ENCODE measurements around the gene DNAH7.

DNA sequence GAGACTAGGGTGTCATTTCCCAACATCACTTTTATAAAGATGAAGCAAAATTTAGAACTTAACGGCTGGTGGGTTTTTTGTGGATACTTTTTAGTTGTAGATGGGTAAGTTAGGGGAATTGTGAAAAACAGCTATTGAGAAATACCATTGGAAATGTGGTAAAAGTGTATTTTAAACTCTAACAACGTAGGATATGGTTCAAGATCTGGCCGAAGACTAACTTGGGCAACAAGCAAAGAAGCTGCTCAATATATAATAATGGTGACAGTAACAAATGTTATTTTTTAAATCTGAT is 1.6 kb downstream of the DNAH7 start:
- peak in 5 of 11 experiments; percentile 3 to 50 (median 26) for TF ChIP-seq CTCF (IDR thresholded peaks at IDR 0.05 in 8 of 11, conservative IDR thresholded peaks at IDR 0.05 in 3 of 11)
- no peak for TF ChIP-seq POLR2AphosphoS5 (IDR thresholded peaks at IDR 0.05)
- no peak for TF ChIP-seq POLR2A (IDR thresholded peaks at IDR 0.05)

All from spleen (tissue), 7 donors.